Ovary (tissue), 3 donors: ENCODE results near the gene IGSF9.

ENCODE experiments used
- CTCF ChIP-seq, 3 donors: fragments of 450-650 bp in 2 of 3; fragments of 200-600 bp in 1 of 3; IDR thresholded peaks; one replicate each; pipeline versions ENCODE4 v1.5.1 to v1.8.0; 2016 to 2022; ENCODE audit warnings: antibody characterized with exemption in 3 of 3, mild to moderate bottlenecking in 1 of 3
- EP300 ChIP-seq: sonication (generic); formaldehyde crosslinking; IDR thresholded peaks from one replicate; pipeline ENCODE4 v1.6.1; 2017; ENCODE audit warnings: antibody characterized with exemption
- donor health status: DM: no; HTN: no; CAD: no.

- TF ChIP-seq CTCF (IDR thresholded peaks at IDR 0.05) (no peak), EP300 (no peak)
Measured at GRCh38 chr1:159979257-159979656, 33.8 kb upstream of the IGSF9 start.
